ENCODE results near the gene PITX1.
A peak's percentile ranks its signal among the peaks of the same experiment; 100 is the strongest.

Gene PITX1

DNA sequence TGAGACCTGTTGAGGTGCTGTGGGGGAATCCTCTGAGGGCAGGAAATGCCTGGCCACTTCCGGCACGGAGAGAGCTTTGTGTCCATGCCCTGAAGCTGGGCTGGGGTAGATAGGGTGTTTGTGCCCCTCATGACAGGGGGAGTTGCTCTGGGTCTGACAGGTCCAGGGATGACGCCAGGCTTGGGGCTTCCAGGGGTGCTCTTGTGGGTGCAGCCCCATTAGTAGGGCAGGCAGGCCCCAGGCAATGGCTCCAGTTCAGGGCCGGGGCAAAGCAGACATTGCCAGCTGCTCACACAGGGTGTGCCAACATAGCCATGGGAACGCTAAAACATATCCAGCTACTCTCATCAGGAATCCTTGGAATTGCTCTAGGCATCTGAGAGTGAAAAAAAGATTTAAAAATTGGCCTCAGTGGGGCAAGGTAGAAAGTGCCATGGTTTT, 21.1 kb downstream of the PITX1 start:
- no peak for DNase-seq (ENCODE audit: low read depth)
- H3K4me3 ChIP-seq (ENCODE audit: low read length): no peak overlapping the region
- TF ChIP-seq, protein P1, sequence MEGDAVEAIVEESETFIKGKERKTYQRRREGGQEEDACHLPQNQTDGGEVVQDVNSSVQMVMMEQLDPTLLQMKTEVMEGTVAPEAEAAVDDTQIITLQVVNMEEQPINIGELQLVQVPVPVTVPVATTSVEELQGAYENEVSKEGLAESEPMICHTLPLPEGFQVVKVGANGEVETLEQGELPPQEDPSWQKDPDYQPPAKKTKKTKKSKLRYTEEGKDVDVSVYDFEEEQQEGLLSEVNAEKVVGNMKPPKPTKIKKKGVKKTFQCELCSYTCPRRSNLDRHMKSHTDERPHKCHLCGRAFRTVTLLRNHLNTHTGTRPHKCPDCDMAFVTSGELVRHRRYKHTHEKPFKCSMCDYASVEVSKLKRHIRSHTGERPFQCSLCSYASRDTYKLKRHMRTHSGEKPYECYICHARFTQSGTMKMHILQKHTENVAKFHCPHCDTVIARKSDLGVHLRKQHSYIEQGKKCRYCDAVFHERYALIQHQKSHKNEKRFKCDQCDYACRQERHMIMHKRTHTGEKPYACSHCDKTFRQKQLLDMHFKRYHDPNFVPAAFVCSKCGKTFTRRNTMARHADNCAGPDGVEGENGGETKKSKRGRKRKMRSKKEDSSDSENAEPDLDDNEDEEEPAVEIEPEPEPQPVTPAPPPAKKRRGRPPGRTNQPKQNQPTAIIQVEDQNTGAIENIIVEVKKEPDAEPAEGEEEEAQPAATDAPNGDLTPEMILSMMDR (conservative IDR thresholded peaks at IDR 0.05; ENCODE audit: low read depth, low read length): no peak

DNA sequence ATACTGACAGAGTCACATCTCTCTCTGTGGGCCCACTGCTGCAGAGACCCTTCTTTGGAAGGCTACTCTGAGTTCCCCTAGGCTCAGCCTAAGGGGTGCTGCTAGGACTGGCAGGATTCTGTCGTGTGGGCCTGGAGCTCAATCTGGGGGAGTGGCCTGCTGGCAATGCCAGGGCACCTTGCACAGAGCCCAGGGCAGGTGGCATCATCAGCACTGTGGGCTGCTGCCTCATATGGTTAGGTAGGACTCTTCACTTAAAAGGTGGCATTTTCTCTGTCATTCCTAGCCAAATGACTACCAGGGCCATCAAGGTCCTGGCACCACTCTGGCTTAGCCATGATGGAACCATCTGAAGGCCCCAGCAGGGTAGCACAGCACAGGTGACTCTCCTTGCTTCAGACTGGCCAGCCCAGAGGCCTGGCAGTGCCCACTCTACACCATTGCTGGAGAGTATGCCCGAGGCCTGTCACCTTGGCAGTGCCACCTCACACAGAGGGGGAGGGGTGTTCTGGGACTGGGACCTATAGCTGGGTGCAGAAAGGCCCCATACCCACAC, 21.9 kb downstream of the PITX1 start:
- DNase-seq (ENCODE audit: low read depth): no peak
- H3K4me3 ChIP-seq (ENCODE audit: low read length): no peak overlapping the region
- TF ChIP-seq, protein P1 (conservative IDR thresholded peaks at IDR 0.05; ENCODE audit: low read depth, low read length): no peak

DNA sequence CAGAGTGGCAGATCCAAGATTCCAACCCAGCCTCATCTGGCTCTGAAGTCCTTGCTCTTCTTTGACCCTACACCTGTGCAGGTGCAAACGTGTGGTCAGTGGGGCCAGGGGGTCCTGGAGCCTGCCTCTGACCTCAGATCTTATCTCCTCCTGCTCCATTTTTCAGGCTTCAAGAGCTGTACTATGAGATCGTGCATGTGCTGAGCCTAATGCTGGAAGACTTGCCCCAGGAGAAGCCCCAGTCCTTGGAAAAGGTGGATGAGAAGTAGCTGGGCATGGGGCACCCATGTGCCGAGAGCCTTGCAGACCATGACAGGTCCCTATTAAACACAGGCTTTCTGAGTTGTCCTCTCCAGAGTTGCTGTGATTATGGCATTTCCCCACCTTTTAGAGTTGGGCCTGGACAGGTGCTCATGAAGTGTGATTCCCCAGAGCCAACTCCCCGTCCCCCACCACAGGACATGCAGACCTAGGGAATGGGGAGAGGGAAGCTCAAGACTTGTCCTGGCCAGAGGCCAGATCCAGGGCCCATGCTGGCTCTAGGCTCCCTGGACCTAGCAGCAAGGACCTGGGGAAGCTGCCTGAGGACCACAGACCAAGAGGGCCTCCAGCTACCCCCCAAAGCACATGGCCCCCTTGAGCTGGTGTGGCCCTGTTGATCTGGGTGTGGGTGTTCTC, 22.5 kb downstream of the PITX1 start:
- TF ChIP-seq, protein P1 (conservative IDR thresholded peaks at IDR 0.05; ENCODE audit: low read depth, low read length): no peak
- no peak for DNase-seq (ENCODE audit: low read depth)
- H3K4me3 ChIP-seq (ENCODE audit: low read length): no peak overlapping the region

DNA sequence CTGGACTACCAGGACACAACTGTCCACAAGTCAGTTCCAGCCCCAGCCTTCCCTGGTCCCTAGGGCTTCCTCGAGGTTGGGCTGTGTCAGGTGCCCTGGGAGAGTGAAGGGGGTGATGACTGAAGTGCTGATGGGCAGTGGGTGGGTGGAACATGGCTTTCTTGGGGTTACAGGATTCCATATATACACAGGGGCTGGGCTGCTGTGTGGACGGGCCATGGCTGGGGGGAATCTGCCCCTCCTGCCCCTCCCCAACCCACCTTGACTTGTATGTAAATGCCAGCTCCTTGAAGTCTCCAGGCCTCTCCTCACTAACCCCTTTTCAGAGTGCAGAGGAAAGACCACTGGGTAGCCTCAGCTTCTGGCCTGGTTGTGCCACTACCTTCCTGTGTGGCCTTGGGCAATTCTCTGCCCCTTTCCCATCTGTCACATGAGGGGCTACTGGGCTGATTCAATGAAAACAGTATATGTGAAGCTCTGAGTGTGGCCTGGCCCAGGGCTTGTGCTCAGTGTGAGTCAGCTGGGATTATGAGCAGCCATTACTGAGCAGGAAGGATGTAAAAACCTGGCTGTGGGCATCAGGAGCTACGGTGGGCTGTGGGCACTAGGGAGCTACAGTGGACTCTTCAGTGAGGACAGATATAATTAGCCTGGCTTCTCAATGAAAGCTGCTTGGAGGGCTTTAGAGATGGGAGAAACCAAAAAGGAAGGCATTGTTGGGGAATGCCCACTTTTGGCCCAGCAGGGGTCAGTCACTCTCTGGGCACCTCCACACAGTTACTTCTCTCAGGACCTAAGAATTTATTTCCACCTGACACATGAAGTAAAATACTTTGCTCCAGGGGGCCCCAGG, 23.3 kb downstream of the PITX1 start:
- H3K4me3 ChIP-seq (ENCODE audit: low read length): no peak overlapping the region
- TF ChIP-seq, protein P1 (conservative IDR thresholded peaks at IDR 0.05; ENCODE audit: low read depth, low read length): peak; percentile 40
- no peak for DNase-seq (ENCODE audit: low read depth)

DNA sequence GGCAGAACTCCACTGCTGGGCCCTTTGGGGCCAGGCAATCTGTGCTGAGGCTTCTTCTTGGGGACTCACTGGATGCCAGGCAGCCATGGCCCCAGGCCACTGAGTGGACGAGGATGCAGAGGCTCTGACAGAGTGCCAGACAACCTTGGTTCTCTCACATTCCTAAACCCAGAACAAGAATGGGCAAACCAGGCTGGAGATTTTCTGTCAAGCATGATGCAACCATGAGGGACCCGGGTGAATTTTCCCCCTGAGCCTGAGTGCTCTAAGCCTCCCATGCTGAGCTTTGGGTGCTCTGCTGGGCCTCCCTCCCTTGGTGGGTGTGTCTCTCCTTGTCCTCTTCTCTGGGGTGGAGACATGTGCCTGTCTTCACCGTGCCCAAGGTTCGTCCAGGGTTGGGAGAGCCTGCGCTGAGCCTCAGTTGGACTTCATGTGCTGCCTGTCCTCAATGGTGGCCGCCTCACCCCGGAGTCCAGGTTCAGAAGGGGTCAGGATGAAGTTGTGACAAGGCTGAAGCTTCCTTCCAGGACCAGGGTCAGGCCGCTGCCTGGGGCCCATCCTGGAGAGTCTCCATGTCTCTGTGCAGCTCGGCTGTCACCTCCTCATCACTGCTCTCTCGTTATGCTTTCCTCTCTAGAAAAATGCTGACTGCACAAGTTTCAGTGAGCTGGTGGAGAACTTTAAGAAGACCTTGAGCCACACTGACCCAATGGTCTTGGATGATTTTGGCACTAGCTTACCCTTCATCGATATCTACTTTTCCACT, 24.1 kb downstream of the PITX1 start:
- H3K4me3 ChIP-seq (ENCODE audit: low read length): no peak overlapping the region
- DNase-seq (ENCODE audit: low read depth): no peak
- TF ChIP-seq, protein P1 (conservative IDR thresholded peaks at IDR 0.05; ENCODE audit: low read depth, low read length): no peak

DNA sequence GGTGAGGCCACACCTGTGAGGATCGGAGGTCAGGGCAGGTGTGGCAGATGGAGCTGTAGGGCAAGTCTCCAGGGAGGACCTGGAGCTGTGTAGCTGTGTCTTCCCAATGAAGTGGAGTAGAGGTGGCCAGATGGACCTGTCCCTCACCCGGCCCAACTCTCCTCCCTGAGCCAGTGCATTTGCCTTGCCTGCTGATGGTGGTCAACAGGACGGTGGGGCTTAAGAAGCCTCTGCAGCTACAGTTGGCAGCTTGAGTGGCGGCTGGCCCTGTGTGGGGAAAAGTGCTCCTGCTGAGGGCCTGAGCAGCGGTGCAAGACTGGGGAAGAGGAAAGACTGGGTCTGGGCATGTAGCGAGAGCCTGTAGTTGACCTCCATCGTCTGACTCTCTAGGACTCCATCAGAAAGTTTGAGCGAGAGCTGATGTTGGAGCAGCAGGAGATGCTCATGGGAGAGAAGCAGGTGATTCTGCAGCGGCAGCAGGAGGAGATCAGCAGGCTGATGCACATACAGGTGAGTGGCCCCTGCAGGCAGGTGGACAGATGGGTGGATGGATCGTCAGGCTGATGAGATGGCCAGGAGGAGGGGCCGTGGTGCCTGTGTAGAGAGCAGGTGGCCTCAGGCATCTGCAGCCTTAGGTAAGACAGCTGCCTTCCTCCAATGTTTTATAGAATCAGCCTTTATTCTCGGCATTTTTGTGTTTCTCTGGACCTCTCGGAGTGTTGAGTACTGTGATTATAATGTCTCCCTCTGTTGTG, 24.9 kb downstream of the PITX1 start:
- TF ChIP-seq, protein P1 (conservative IDR thresholded peaks at IDR 0.05; ENCODE audit: low read depth, low read length): no peak

More for the DNA sequence above, 24.9 kb downstream of the PITX1 start:
- H3K4me3 ChIP-seq (ENCODE audit: low read length): no peak overlapping the region
- no peak for DNase-seq (ENCODE audit: low read depth)
